Neural cell (in vitro differentiated cells): ENCODE measurements around the gene SEPTIN5. TPM values are rescaled to one million over a fixed set of nuclear protein-coding genes. Genes with fewer than 3 reads are reported as not detected.

Experiments
- H2AFZ ChIP-seq: fragments of 200-600, 300-800 bp; sonication (generic), shearing (Covaris generic); 2 replicates; pipeline ENCODE4 v1.6.0; 2014; ENCODE audit warnings: low read depth, mild to moderate bottlenecking, antibody characterized with exemption, low read length, moderate library complexity
- H3F3A ChIP-seq: fragments of 200-600 bp; shearing (Covaris generic); 2 replicates; pipeline ENCODE4 v1.6.1; 2016; ENCODE audit warnings: mild to moderate bottlenecking, moderate library complexity, mixed read lengths, antibody characterized with exemption, low read length; ENCODE audit not compliant: insufficient read depth, poor library complexity, severe bottlenecking
- H3K27ac ChIP-seq: fragments of 200-600, 300-800 bp; sonication (generic), shearing (Covaris generic); 2 replicates; pipeline ENCODE4 v1.5.1; 2014; ENCODE audit warnings: mild to moderate bottlenecking, low read length, moderate library complexity
- H3K27me3 ChIP-seq: fragments of 300-800, 200-600 bp; sonication (generic), shearing (Covaris generic); 2 replicates; pipeline ENCODE4 v1.6.0; 2014; ENCODE audit warnings: mild to moderate bottlenecking, low read depth, low read length, moderate library complexity; ENCODE audit not compliant: insufficient read depth
- H3K36me3 ChIP-seq: fragments of 300-800, 200-600 bp; sonication (generic), shearing (Covaris generic); 2 replicates; pipeline ENCODE4 v1.5.1; 2014; ENCODE audit warnings: mild to moderate bottlenecking, antibody characterized with exemption, low read length, moderate library complexity; ENCODE audit not compliant: insufficient read depth
- H3K4me2 ChIP-seq: fragments of 300-800, 200-600 bp; sonication (generic), shearing (Covaris generic); 2 replicates; pipeline ENCODE4 v1.6.0; 2014; ENCODE audit warnings: mild to moderate bottlenecking, low read length
- H3K4me3 ChIP-seq: fragments of 300-800, 200-600 bp; sonication (generic), shearing (Covaris generic); 2 replicates; pipeline ENCODE4 v1.5.1; 2014; ENCODE audit warnings: mild to moderate bottlenecking, low read length, moderate library complexity
- H3K79me2 ChIP-seq: fragments of 200-600 bp; shearing (Covaris generic); replicated peaks from 2 replicates; pipeline ENCODE4 v1.6.0; 2014; ENCODE audit warnings: mild to moderate bottlenecking, low read length, moderate library complexity; ENCODE audit not compliant: insufficient read depth
- H3K9ac ChIP-seq: fragments of 300-800, 200-600 bp; sonication (generic), shearing (Covaris generic); 2 replicates; pipeline ENCODE4 v1.6.1; 2016; ENCODE audit warnings: mild to moderate bottlenecking, low read length, mixed read lengths
- H3K9me2 ChIP-seq: fragments of 200-600 bp; shearing (Covaris generic); 2 replicates; pipeline ENCODE4 v1.6.1; 2016; ENCODE audit warnings: mild to moderate bottlenecking, low read length, mixed read lengths; ENCODE audit not compliant: insufficient read depth
- H3K9me3 ChIP-seq: fragments of 200-600, 300-800 bp; sonication (generic), shearing (Covaris generic); 2 replicates; pipeline ENCODE4 v1.6.1; 2016; ENCODE audit warnings: mild to moderate bottlenecking, mixed run types, low read length, moderate library complexity, mixed read lengths
- H4K20me1 ChIP-seq: fragments of 200-600 bp; shearing (Covaris generic); 2 replicates; pipeline ENCODE4 v1.6.1; 2016; ENCODE audit warnings: mild to moderate bottlenecking, mixed run types; ENCODE audit not compliant: insufficient read depth
- CTCF ChIP-seq: fragments of 450-650 bp; IDR thresholded peaks from 2 replicates; pipeline ENCODE4 v1.5.1; 2014; ENCODE audit warnings: antibody characterized with exemption, mild to moderate bottlenecking, moderate library complexity; ENCODE audit not compliant: poor library complexity, severe bottlenecking
- EP300 ChIP-seq: fragments of 450-650 bp; conservative IDR thresholded peaks from 2 replicates; pipeline ENCODE4 v1.6.1; 2014; ENCODE audit warnings: antibody characterized with exemption, mild to moderate bottlenecking, moderate library complexity; ENCODE audit not compliant: poor library complexity, severe bottlenecking
- EZH2 ChIP-seq: fragments of 200-600, 300-800 bp; shearing (Covaris generic), sonication (generic); IDR thresholded peaks from 2 replicates; pipeline ENCODE4 v1.6.1; 2014; ENCODE audit warnings: antibody characterized with exemption, low read length, borderline replicate concordance, mild to moderate bottlenecking; ENCODE audit not compliant: insufficient read depth, poor library complexity, severe bottlenecking
- MXI1 ChIP-seq: fragments of 450-650 bp; conservative IDR thresholded peaks from 2 replicates; pipeline ENCODE4 v1.6.1; 2014; ENCODE audit warnings: antibody characterized with exemption, mild to moderate bottlenecking; ENCODE audit not compliant: poor library complexity, severe bottlenecking
- POLR2AphosphoS5 ChIP-seq: IDR thresholded peaks from 2 replicates; pipeline ENCODE4 v1.6.1; 2012
- RAD21 ChIP-seq: fragments of 450-650 bp; conservative IDR thresholded peaks from 2 replicates; pipeline ENCODE4 v1.6.1; 2014; ENCODE audit warnings: antibody characterized with exemption, mild to moderate bottlenecking, moderate library complexity
- REST ChIP-seq: IDR thresholded peaks from 2 replicates; pipeline ENCODE4 v1.6.1; 2012; ENCODE audit warnings: borderline replicate concordance
- SMC3 ChIP-seq: fragments of 450-650 bp; conservative IDR thresholded peaks from 2 replicates; pipeline ENCODE4 v1.6.1; 2014; ENCODE audit warnings: antibody characterized with exemption, mild to moderate bottlenecking, moderate library complexity; ENCODE audit not compliant: poor library complexity
- TAF1 ChIP-seq: IDR thresholded peaks from 2 replicates; pipeline ENCODE4 v1.6.1; 2012; ENCODE audit warnings: low read depth
- polyA minus RNA-seq: library from RNA; depleted of rRNA, polyadenylated mRNA; stranded (reverse); fragments of >200 nt; gene quantifications from 2 replicates; pipeline ENCODE4 v1.2.3, GENCODE V29; 2014
- polyA plus RNA-seq: library from polyadenylated mRNA; depleted of rRNA; stranded (reverse); fragments of >200 nt; gene quantifications from 2 replicates; pipeline ENCODE4 v1.2.3, GENCODE V29; 2014

The SEPTIN5 gene
- polyA plus RNA-seq = 166 and 170 TPM in 2 replicates
- polyA minus RNA-seq = 117 and 143 TPM in 2 replicates

GRCh38 chr22:19714312-19715187 is at the start of gene SEPTIN5:
SEPTIN5 (plus strand) TSS chr22:19714503; CDS start chr22:19714589, 86 bp downstream.
- Histone ChIP-seq H3K27ac (peak within 1 kb of the TSS; percentile 23), H3K9me3 (no peaks in the 10 kb centered on the region), H2AFZ (peak within 1 kb of the TSS; percentile 76), H3K9ac (peak within 1 kb of the TSS; percentile 94), H3F3A (no peaks in the 10 kb centered on the region), H3K4me2 (peak within 1 kb of the TSS; percentile 99), H3K4me3 (peak within 1 kb of the TSS; percentile 99), H3K36me3 (peaks cover 3% of the 10 kb centered on the region), H4K20me1 (peaks cover 16% of the 10 kb centered on the region), H3K79me2 (peaks cover 8% of the 10 kb centered on the region), H3K9me2 (no peaks in the 10 kb centered on the region), H3K27me3 (peaks cover 19% of the 10 kb centered on the region)
- no peak for TF ChIP-seq TAF1
- TF ChIP-seq EZH2 = no peak
- no peak for TF ChIP-seq CTCF
- TF ChIP-seq EP300 = no peak
- peak; percentile 38 for TF ChIP-seq MXI1
- no peak for TF ChIP-seq RAD21
- no peak for TF ChIP-seq REST
- peak; percentile 45 for TF ChIP-seq POLR2AphosphoS5
- TF ChIP-seq SMC3 = peak; percentile 24

GRCh38 chr22:19664951-19665783 is 49.1 kb upstream of the SEPTIN5 start:
- Histone ChIP-seq H3K79me2 (no peaks in the 10 kb centered on the region), H3F3A (no peaks in the 10 kb centered on the region), H2AFZ (no peak overlapping the region), H3K9me3 (no peaks in the 10 kb centered on the region), H4K20me1 (no peaks in the 10 kb centered on the region), H3K9me2 (no peaks in the 10 kb centered on the region), H3K4me2 (no peak overlapping the region), H3K36me3 (no peaks in the 10 kb centered on the region), H3K4me3 (no peak overlapping the region), H3K9ac (no peak overlapping the region), H3K27ac (no peak overlapping the region), H3K27me3 (no peaks in the 10 kb centered on the region)
- TF ChIP-seq RAD21 (no peak), CTCF (no peak), EZH2 (no peak), REST (no peak), TAF1 (no peak), EP300 (no peak), POLR2AphosphoS5 (no peak)
